CD14-positive monocyte (primary cell): ENCODE measurements around the gene ZBTB7C. TPM values are rescaled to one million over a fixed set of nuclear protein-coding genes. Genes with fewer than 3 reads are reported as not detected.

Experiments used
- DNase-seq, 3 donors: peaks; one replicate each; pipeline ENCODE4 v3.0.0-alpha.2; 2011 to 2022
- H2AFZ ChIP-seq: 2 replicates; pipeline ENCODE4 v1.6.0; 2012; ENCODE audit warnings: mild to moderate bottlenecking, low read depth, low read length, inconsistent platforms; ENCODE audit not compliant: insufficient read depth, poor library complexity, severe bottlenecking
- H3K27ac ChIP-seq, 2 donors: 1 replicate in 1 of 2; 2 replicates in 1 of 2; pipeline ENCODE4 v1.5.1; 2012 to 2013; ENCODE audit warnings: low read length in 2 of 2, control low read depth in 1 of 2, inconsistent platforms in 1 of 2, low read depth in 1 of 2, mild to moderate bottlenecking in 1 of 2
- H3K27me3 ChIP-seq, 2 donors: one replicate each; pipeline versions ENCODE4 v1.6.0 to v1.6.1; 2011 to 2013; ENCODE audit warnings: low read length in 2 of 2; ENCODE audit not compliant: control insufficient read depth in 2 of 2, insufficient read depth in 2 of 2
- H3K36me3 ChIP-seq, 2 donors: replicated peaks in 1 of 2; 1 replicate in 1 of 2; 2 replicates in 1 of 2; pipeline versions ENCODE4 v1.5.1 to v1.6.1; 2012 to 2013; ENCODE audit warnings: low read length in 2 of 2, control low read depth in 1 of 2, inconsistent platforms in 1 of 2, mild to moderate bottlenecking in 1 of 2; ENCODE audit not compliant: insufficient read depth in 2 of 2, control insufficient read depth in 1 of 2
- H3K4me1 ChIP-seq, 2 donors: 1 replicate in 1 of 2; 2 replicates in 1 of 2; pipeline versions ENCODE4 v1.5.1 to v1.6.1; 2012 to 2013; ENCODE audit warnings: low read length in 2 of 2, control low read depth in 1 of 2, inconsistent platforms in 1 of 2, mild to moderate bottlenecking in 1 of 2, moderate library complexity in 1 of 2; ENCODE audit not compliant: insufficient read depth in 2 of 2, control insufficient read depth in 1 of 2
- H3K4me2 ChIP-seq: replicated peaks from 2 replicates; pipeline ENCODE3; 2012; ENCODE audit warnings: low read length, moderate library complexity, mild to moderate bottlenecking; ENCODE audit not compliant: poor library complexity, severe bottlenecking; ENCODE audit errors: extremely low read depth
- H3K4me3 ChIP-seq, 3 experiments: fragments of 200-600 bp in 1 of 3; sonication (generic) in 1 of 3; replicated peaks in 1 of 3; 1 replicate in 2 of 3; 2 replicates in 1 of 3; pipeline ENCODE4 v1.5.1; 2011 to 2013; ENCODE audit warnings: low read length in 3 of 3, mild to moderate bottlenecking in 3 of 3, control low read depth in 2 of 3, low read depth in 2 of 3, inconsistent platforms in 1 of 3, moderate library complexity in 1 of 3
- H3K79me2 ChIP-seq: 2 replicates; pipeline ENCODE4 v1.6.0; 2012; ENCODE audit warnings: mild to moderate bottlenecking, control low read depth, inconsistent platforms, low read length, moderate library complexity; ENCODE audit not compliant: insufficient read depth
- H3K9ac ChIP-seq: 2 replicates; pipeline ENCODE4 v1.6.0; 2017; ENCODE audit warnings: low read length, mild to moderate bottlenecking; ENCODE audit not compliant: insufficient read depth, poor library complexity, severe bottlenecking
- H3K9me3 ChIP-seq, 2 donors: replicated peaks in 1 of 2; 1 replicate in 1 of 2; 2 replicates in 1 of 2; pipeline versions ENCODE4 v1.5.1 to v1.6.1; 2012 to 2013; ENCODE audit warnings: low read length in 2 of 2, control low read depth in 1 of 2; ENCODE audit not compliant: control insufficient read depth in 1 of 2, insufficient read depth in 1 of 2
- H4K20me1 ChIP-seq: 2 replicates; pipeline ENCODE4 v1.6.0; 2012; ENCODE audit warnings: mild to moderate bottlenecking, low read length, control low read depth, moderate library complexity; ENCODE audit not compliant: insufficient read depth
- H3K27ac Mint-ChIP-seq, 7 donors: one replicate each; pipeline ENCODE4 v1.8.0; 2020; ENCODE audit warnings: mild to moderate bottlenecking in 7 of 7, mixed read lengths in 7 of 7, moderate library complexity in 6 of 7, inconsistent platforms in 2 of 7
- H3K27me3 Mint-ChIP-seq, 3 donors: one replicate each; pipeline ENCODE4 v1.8.0; 2021 to 2022; ENCODE audit warnings: low read depth in 3 of 3, mild to moderate bottlenecking in 3 of 3, mixed read lengths in 3 of 3, moderate library complexity in 3 of 3, inconsistent platforms in 1 of 3
- H3K36me3 Mint-ChIP-seq, 2 donors: one replicate each; pipeline ENCODE4 v1.8.0; 2020; ENCODE audit warnings: mixed read lengths in 2 of 2, inconsistent platforms in 1 of 2, mild to moderate bottlenecking in 1 of 2
- H3K4me1 Mint-ChIP-seq: one replicate; pipeline ENCODE4 v1.8.0; 2020; ENCODE audit warnings: mild to moderate bottlenecking, mixed read lengths
- H3K4me3 Mint-ChIP-seq, 2 donors: one replicate each; pipeline ENCODE4 v1.8.0; 2020; ENCODE audit warnings: mild to moderate bottlenecking in 2 of 2, mixed read lengths in 2 of 2, moderate library complexity in 1 of 2
- H3K9me3 Mint-ChIP-seq, 7 donors: one replicate each; pipeline ENCODE4 v1.8.0; 2020 to 2022; ENCODE audit warnings: mixed read lengths in 7 of 7, mild to moderate bottlenecking in 6 of 7, moderate library complexity in 6 of 7, inconsistent platforms in 2 of 7
- WGBS: methylation state at CpG from one replicate; pipeline ENCODE4 v1.1.5; 2013; ENCODE audit warnings: missing lambda C conversion rate; ENCODE audit not compliant: insufficient coverage; 5-methylcytosine and 5-hydroxymethylcytosine counted together
- intact Hi-C, 2 donors: fragments of 100-400 bp; cut with micrococcal nuclease; formaldehyde crosslinking; loops; one replicate each; pipeline versions ENCODE4 v1.15.0 to v1.15.1; 2023
- polyA plus RNA-seq, 3 donors: library from polyadenylated mRNA; depleted of rRNA in 1 of 3; unstranded in 2 of 3; stranded (reverse) in 1 of 3; fragments of 300-500 nt in 2 of 3; fragments of >200 nt in 1 of 3; fragmentation: Illumina TruSeq in 2 of 3; gene quantifications; 1 replicate in 2 of 3; 2 replicates in 1 of 3; pipeline ENCODE4 v1.2.3, GENCODE V29; 2012 to 2021
- TF ChIP-seq, protein P1 (sequence below): fragments of 200-600 bp; IDR thresholded peaks from one replicate; pipeline ENCODE4 v1.8.0; 2022; ENCODE audit warnings: antibody characterized with exemption, mild to moderate bottlenecking

ZBTB7C gene
- polyA plus RNA-seq, 3 donors = 0.03 to 0.09 TPM; not detected in 1

- Histone ChIP-seq H3K27ac (no peak overlapping the region), H3K36me3 (no peaks in the 10 kb centered on the region), H3K27me3 (no peaks in the 10 kb centered on the region), H3K79me2 (no peaks in the 10 kb centered on the region), H3K4me3 (no peak overlapping the region), H3K9ac (no peak overlapping the region), H3K4me1 (peaks cover 16 to 17% of the 10 kb centered on the region in 2 donors), H2AFZ (no peak overlapping the region), H3K9me3 (peaks cover 6 to 9% of the 10 kb centered on the region in 2 donors), H4K20me1 (no peaks in the 10 kb centered on the region), H3K4me2 (no peak overlapping the region)
- H3K27ac Mint-ChIP-seq = no peak overlapping the region
- peaks cover 2 to 17% (median 12%) of the 10 kb centered on the region in 7 donors for H3K9me3 Mint-ChIP-seq
- no CpG with 5 or more reads among the region's 3 CpGs for WGBS
- TF ChIP-seq, protein P1, sequence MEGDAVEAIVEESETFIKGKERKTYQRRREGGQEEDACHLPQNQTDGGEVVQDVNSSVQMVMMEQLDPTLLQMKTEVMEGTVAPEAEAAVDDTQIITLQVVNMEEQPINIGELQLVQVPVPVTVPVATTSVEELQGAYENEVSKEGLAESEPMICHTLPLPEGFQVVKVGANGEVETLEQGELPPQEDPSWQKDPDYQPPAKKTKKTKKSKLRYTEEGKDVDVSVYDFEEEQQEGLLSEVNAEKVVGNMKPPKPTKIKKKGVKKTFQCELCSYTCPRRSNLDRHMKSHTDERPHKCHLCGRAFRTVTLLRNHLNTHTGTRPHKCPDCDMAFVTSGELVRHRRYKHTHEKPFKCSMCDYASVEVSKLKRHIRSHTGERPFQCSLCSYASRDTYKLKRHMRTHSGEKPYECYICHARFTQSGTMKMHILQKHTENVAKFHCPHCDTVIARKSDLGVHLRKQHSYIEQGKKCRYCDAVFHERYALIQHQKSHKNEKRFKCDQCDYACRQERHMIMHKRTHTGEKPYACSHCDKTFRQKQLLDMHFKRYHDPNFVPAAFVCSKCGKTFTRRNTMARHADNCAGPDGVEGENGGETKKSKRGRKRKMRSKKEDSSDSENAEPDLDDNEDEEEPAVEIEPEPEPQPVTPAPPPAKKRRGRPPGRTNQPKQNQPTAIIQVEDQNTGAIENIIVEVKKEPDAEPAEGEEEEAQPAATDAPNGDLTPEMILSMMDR = no peak
- H3K4me1 Mint-ChIP-seq = peaks cover 19% of the 10 kb centered on the region
- DNase-seq = no peak
- H3K4me3 Mint-ChIP-seq = no peak overlapping the region
- intact Hi-C loops = no loop called here
- peaks cover 1 to 9% (median 7%) of the 10 kb centered on the region in 3 donors for H3K27me3 Mint-ChIP-seq
- H3K36me3 Mint-ChIP-seq = peaks cover 2% of the 10 kb centered on the region in 2 donors
Observed at GRCh38 chr18:47995654-47996053, 413.5 kb downstream of the ZBTB7C start.

GRCh38 chr18:47993409-47993808, 415.8 kb downstream of the ZBTB7C start:
- H3K36me3 ChIP-seq = no peaks in the 10 kb centered on the region
- H4K20me1 ChIP-seq = no peaks in the 10 kb centered on the region
- Mint-ChIP-seq H3K27me3 (peaks cover 5 to 9% (median 7%) of the 10 kb centered on the region in 3 donors), H3K9me3 (peaks cover 0 to 12% (median 7%) of the 10 kb centered on the region in 7 donors), H3K27ac (no peak overlapping the region), H3K4me1 (peaks cover 8% of the 10 kb centered on the region), H3K4me3 (no peak overlapping the region), H3K36me3 (no peaks in the 10 kb centered on the region)
- H3K4me2 ChIP-seq = no peak overlapping the region
- H3K79me2 ChIP-seq = no peaks in the 10 kb centered on the region
- no peak overlapping the region for H3K9ac ChIP-seq
- WGBS = 100% methylated on average over 1 of the region's 1 CpG
- no peaks in the 10 kb centered on the region for H3K27me3 ChIP-seq
- intact Hi-C loops = no loop called here
- H2AFZ ChIP-seq = no peak overlapping the region
- no peaks in the 10 kb centered on the region for H3K4me1 ChIP-seq
- H3K27ac ChIP-seq = no peak overlapping the region
- TF ChIP-seq, protein P1 = no peak
- H3K9me3 ChIP-seq = peaks cover 6 to 9% of the 10 kb centered on the region in 2 donors
- H3K4me3 ChIP-seq = no peak overlapping the region
- no peak for DNase-seq
